NCI-H2196 (cell line): ENCODE data around the gene HUNK.

ENCODE experiments used
- DNase-seq: peaks from one replicate; lab custom pipeline; 2025; ENCODE audit not compliant: unreplicated experiment; lab: John Stamatoyannopoulos, UW

Gene HUNK

GRCh38 chr21:31895077-31895835, 22.4 kb downstream of the HUNK start:
- no peak for DNase-seq

DNA sequence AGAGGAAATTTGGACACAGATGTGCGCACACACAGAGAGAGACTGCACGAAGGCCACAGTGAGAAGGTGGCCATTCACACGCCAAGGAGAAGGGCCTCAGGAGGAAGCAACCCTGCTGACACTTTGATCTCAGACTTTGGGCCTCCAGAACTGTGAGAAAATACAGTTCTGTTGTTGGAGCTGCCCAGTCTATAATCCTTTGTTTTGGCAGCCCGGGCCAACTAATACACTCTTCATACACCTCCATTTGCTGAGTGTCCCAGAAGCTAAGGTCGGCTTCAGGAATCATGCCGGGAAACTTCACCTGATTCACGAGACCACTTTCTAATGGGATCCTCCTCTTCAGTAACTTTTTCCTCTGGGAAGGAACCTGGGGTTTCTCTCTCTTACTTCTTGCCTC, 23.2 kb downstream of the HUNK start:
- no peak for DNase-seq

DNA sequence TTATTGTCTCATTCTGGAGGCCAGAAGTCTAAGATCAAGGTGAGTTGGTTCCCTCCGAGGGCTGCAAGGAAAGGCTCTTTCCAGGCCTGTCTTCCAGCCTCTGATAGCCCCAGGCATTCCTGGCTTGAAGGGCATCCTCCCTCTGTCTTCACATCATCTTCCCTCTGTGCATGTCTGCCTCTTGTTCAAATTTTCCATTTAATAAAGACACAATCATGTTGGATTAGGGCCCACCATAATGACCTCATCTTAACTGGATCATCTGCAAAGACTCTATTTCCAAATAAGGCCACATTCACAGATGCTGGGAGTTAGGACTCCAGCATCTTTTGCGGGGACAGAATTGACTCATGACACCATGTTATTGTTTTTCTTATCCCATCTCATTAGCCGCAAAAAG, 24.5 kb downstream of the HUNK start:
- no peak for DNase-seq

DNA sequence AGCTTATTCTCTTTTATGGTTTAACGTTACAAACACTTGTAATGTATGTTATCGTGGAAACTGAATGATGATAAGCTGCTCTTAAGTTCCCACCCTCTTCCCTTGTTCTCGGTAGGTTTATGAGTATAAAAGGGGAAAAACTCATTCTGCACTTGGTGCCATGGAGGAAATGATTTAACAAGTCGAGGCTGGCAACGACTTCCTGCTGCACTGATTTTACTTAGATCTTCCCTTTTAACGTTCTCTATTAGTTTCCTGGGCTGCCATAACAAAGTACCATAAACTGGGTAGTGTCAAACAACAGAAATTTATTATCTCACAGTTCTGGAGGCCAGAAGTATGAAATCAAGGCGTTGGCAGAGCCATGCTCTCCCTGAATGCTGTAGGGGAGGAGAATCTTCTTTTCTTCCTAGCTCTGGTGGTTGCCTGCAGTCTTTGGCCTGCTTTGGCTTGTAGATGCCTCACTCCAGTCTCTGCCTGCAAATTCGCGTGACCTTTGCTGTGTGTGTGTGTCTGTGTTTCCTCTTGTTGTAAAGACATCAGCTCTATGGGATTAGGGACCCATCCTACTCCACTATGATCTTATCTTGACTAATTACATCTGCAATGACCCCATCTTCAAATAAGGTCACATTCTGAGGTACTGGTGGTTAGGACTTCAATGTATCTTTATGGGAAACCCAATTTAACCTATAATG, 26.3 kb downstream of the HUNK start:
- DNase-seq, result no peak

DNA sequence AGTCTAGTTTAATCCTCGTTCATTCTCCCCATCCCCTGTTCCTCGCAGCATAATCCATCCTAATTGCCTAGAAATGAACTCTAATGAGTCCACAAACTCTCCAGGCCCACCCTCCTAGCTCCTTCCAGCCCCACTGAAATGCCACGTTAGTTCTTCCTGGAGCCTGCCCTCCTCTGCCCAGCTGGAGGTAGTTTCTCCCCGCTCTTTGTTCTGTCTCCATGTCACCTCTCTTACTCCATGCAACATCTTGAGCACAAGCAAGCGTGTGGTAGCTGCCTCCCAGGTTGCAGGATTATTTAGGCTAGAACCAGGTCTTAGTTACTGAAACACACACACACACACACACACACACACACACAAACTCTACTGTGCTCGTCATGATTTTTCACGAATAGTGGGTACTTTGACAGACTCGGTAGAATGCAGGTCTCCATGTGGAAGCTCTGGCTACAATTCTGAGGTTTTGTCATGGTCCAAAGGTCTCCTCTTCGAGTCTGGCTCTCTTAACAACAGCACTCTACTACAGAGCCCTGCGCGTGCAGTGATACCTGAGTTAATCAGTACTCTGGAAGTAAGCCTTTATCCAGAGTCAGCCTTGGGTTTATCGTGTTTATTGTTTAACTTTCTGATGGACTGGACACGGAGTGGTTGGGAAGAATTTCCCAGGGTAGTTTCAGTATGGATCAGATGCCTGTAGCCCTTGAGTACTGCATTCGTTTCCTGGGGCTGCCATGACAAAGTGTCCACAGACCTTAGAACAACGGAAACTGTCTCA, 27.5 kb downstream of the HUNK start:
- no peak for DNase-seq

DNA sequence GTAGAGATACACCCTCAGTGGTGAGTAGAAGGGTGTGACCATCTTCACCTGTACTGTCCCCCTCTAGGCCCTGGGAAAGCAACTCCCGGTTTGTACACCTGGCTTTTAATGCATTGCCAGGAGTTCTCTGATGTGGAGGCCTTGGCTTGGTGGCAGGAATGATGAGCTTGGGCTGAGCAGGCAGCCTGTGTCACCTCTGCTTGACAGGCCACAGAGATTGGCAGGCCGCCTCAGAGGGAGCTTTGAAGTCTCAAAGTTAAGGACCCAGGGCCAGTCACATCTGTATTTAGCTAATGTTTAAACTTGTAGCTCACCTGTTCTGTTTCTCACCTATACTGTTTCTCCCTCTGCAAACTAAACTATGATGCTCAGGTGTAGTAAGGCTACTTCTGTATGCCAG, 28.5 kb downstream of the HUNK start:
- DNase-seq, result no peak

GRCh38 chr21:31902438-31902837, 29.6 kb downstream of the HUNK start:
- DNase-seq, result no peak

GRCh38 chr21:31903896-31904295, 31.1 kb downstream of the HUNK start:
- no peak for DNase-seq

DNA sequence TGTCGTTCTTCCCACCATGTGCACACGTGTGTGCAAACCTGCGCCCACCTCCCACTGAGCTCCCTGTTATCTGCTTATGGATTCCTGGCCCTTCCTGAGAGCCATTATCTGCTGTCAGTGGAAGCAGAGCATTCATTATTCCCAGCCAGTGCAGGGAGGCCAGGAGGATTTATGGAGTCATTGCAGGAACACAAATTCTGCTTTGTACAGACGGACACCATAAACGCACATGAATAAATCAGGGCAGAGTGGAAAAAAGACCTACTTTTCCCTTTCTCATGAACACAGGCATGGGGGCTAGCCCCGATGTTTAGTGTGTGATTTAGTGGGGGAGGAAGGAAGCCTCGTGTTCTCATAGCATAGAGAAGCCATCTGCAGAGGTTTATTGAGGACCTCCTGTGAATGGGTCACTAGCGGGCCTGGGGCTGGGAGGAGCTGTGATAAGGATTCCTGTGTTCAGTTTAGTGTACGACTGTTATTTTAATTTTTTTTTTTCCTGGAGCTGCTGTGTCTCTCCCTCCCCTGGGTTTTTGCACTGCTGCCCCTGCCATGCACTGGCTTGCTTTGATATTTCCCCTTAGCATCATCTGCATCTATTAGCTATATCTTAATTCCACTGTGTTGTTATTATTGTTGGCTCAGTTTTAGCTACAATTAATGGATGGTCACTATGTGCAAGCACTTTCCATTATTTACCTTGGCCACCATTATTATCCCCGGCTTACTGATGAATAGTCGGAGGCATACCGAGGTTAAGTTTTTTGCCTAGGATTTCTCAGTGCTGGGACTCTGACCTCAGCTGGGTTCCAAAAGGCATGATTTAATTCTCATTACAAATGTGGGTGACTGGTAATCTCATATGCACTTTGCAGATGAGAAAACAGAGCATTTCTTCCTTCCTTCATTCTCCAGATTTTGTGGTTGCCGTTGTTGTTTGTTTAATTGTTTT, 33.0 kb downstream of the HUNK start:
- no peak for DNase-seq

DNA sequence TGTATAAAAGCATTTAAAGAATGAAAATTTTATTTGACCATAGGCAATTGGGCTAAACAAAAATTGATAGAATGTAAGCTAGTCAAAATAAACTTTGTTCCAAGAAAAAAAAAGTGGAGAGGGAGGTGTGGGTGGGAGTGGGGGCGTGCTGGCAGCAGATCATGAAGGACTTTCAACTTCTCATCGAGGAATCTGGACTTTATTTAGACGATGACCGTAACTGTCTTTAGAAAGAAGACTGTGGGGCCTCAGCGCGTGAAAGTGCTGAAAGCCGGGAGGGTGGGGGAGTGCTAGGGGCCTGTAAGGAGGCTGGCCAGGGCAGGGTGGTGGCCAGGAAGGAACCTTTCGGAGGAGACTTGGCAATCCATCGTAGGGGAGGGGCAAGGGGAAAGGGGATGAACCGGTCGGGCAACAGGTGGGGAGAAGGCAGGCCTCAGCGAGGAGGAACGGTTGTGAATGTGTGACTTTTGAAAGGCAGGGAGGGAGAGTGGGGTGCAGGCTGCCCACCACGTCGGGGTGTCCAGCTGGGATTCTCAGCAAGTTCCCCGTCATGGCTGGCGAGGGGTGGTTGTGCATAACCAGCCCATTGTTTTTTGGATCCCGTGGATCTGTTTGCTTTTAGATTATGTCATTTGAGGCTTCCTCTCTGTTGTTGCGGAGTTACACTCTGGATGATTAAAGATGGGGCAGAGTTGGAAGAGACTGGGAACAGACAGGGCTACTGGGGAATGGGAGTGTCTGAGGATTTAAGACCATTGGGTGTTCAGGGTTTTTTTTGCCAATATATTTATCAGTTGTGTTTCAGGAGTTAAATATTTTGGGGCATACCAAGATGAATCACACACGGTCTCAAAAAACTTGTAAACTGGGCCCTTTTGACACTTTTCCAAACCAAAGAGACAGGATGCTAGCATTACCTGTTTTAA, 35.5 kb downstream of the HUNK start:
- DNase-seq, result no peak

- no peak for DNase-seq
These were observed 36.6 kb downstream of the HUNK start for GRCh38 chr21:31909153-31910073.

DNA sequence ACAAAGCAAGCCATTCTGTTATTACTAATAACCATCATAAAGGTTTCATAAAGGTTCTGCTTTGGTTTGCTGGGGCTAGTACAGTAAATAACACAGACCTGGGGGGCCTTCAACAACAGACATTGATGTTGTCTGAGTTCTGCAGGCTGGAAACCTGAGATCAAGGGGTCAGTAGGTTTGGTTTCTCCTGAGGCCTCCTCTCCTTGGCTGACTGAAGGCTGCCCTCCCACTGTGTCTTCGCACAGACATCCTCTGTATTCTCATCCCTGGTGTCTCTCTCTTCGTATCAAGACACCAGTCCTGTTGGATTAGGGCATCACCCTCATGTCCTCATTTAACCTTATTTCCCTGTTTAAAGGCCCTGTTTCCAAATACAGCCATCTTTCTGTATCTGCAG, 37.3 kb downstream of the HUNK start:
- no peak for DNase-seq

DNA sequence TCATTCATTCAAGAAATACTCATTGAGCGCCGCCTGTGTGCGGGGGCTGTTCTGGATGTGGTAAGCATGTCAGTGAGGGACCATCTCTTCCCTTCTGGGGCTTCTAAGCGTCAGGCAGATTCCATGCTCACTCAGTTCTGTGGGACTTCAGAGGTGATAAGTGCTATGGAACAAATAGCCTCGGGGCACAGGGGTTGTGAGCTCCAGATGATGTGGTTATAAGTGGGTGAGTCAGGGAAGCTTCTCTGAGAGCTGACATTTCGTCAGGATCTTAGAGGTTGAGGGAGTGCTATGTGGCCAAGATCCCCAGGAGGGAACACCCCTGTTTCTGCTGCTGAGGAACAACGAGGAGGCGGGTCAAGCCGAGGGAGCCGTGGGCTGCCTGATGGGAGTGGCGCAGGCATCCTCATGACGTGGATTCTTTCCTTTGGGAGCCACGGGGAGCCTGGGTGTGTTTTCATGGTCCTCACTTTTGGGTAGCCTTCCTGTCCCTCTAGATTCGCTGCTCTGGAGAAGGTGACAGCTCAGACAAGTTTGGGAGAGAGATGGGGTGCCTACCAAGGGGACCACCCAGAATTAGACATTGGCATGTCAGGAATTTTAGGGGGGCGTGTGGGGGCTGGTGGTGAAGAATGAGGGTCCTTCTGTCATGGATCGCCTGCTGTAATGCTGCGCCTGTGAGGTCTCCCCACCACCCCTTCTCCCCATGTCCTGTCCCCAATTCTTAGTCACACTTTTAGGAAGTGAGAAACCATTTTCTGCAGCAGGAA, 38.5 kb downstream of the HUNK start:
- DNase-seq, result no peak

DNA sequence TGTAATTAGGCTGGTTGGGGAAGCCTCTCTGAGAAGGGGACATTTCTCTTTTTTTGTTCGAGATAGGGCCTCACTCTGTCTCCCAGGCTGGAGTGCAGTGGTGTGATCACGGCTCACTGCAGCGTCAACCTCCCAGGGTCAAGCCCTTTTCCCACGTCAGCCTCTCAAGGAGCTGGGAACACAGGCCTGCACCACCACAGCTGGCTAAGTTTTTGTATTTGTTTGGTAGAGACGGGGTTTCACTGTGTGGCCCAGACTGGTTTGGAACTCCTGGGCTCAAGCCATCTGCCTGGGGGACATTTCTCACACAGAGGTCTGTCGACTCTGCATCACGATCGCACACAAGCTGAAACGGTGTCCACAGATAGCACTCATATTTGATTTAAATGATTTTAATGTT, 39.7 kb downstream of the HUNK start:
- no peak for DNase-seq

- no peak for DNase-seq
These were observed 40.4 kb downstream of the HUNK start for GRCh38 chr21:31913182-31913608.

- DNase-seq, result no peak
These were observed 41.7 kb downstream of the HUNK start for GRCh38 chr21:31914472-31914871.

- no peak for DNase-seq
These were observed 42.7 kb downstream of the HUNK start for GRCh38 chr21:31915566-31915965.

GRCh38 chr21:31917108-31917507, 44.3 kb downstream of the HUNK start:
- DNase-seq, result no peak
